Measurements from ENCODE around the gene TSPEAR.

The TSPEAR gene

DNA sequence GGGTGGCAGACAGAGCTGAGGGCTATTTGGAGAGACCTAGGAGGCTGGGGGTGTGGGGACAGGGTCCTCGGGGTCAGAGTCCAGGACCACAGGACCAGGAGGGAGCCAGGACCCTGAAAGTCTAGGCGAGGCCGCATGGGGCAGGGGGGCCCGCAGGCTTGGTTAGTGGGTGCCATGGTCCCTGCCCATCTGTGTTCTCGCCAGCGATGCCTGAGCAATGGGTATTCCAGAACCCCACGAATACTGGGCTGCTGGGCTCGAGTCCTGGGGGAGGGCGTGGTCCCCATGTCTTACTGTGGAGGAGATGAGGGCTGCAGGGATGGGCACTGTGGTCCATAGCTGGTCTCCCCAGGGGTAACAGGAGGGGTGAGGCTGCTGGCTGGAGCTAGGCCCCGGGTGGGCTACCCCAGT, 121.1 kb downstream of the TSPEAR start:
- CTCF ChIA-PET: no interaction called here

DNA sequence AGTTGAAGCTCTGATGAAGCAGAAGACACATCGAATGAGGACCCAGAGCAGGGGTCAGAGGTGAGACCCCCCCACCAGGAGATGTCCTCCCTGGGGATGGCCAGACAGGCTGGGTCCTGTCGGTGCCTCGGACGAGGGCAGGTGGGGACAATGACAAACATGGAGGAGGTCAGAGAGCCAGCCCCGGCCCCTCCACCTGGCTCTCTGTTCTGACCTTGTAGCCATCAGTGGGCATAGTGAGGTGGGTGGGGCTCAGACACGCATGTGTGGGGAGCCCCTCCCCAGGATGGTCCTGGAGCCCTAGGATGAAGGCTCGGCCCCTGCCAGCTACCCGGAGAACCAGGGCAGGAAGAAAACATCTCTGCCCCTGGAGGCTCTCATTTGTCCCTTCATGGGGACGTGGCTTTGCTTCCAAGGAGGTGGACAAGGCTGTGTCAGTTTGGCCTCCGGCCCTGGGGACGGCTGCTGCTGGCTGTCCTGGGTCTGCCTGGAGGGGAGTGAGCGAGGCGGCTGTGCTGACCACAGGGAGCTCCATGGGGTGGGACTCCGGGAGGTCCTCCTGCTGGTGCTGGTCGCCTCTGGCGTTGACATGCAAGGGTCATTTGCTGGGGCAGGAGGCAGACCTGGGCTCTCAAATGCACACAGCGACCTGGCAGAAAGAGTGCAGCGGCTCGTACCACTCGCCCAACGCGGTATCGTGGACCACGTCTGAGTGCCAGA, 121.6 kb downstream of the TSPEAR start:
- H3K27ac ChIP-seq: no peak overlapping the region
- TF ChIP-seq, protein P1, sequence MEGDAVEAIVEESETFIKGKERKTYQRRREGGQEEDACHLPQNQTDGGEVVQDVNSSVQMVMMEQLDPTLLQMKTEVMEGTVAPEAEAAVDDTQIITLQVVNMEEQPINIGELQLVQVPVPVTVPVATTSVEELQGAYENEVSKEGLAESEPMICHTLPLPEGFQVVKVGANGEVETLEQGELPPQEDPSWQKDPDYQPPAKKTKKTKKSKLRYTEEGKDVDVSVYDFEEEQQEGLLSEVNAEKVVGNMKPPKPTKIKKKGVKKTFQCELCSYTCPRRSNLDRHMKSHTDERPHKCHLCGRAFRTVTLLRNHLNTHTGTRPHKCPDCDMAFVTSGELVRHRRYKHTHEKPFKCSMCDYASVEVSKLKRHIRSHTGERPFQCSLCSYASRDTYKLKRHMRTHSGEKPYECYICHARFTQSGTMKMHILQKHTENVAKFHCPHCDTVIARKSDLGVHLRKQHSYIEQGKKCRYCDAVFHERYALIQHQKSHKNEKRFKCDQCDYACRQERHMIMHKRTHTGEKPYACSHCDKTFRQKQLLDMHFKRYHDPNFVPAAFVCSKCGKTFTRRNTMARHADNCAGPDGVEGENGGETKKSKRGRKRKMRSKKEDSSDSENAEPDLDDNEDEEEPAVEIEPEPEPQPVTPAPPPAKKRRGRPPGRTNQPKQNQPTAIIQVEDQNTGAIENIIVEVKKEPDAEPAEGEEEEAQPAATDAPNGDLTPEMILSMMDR (conservative IDR thresholded peaks at IDR 0.05; ENCODE audit: low read depth): no peak
- ChIA-PET CTCF (no interaction called here), POLR2A (ENCODE audit: low non-redundant PET) (no interaction called here)
- DNase-seq (ENCODE audit: low spot score): no peak

More for the DNA sequence above, 121.1 kb downstream of the TSPEAR start:
- no peak overlapping the region for H3K27ac ChIP-seq
- no peak for DNase-seq (ENCODE audit: low spot score)
- TF ChIP-seq, protein P1 (conservative IDR thresholded peaks at IDR 0.05; ENCODE audit: low read depth): no peak
- POLR2A ChIA-PET (ENCODE audit: low non-redundant PET): no interaction called here

DNA sequence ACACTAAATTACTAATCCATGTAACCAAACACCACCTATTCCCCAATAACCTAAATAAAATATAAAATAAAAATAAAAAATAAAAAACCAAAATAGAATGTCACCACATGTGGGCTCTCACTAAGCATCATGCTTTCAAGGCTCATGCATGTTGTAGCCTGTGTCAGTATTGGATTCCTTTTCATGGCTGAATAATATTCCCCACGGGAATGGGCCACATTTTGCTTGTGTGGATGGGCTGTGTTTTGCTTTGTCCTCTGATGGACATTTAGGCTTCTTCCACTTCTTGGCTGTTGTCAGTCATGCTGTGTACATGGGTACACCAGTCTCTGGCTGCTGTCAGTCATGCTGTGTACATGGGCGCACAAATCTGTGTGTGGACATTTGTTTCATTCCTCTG, 122.3 kb downstream of the TSPEAR start:
- H3K27ac ChIP-seq: no peak overlapping the region
- DNase-seq (ENCODE audit: low spot score): no peak
- POLR2A ChIA-PET (ENCODE audit: low non-redundant PET): no interaction called here
- TF ChIP-seq, protein P1 (conservative IDR thresholded peaks at IDR 0.05; ENCODE audit: low read depth): no peak
- CTCF ChIA-PET: no interaction called here

DNA sequence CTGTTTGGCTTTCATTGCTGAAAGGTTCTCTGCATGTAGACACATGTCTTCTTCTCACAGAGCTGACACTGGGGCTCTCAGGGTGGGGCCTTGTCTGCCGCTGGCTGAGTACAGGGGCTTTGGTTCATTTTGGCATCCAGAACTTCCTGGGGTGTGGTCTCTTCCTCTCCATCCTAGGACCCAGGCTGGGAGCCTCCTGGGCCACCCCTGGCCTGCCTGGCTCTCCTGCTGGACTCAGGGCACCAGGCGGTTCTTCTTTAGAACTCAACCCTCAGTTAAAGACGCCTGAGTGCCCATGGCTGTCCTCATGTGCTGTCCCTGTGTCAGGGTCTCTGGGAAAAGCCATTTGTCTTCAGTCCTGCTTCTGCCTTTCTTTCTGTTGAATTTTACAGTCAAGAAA, 125.5 kb downstream of the TSPEAR start:
- DNase-seq (ENCODE audit: low spot score): no peak
- TF ChIP-seq, protein P1 (conservative IDR thresholded peaks at IDR 0.05; ENCODE audit: low read depth): no peak
- CTCF ChIA-PET: no interaction called here
- no peak overlapping the region for H3K27ac ChIP-seq
- POLR2A ChIA-PET (ENCODE audit: low non-redundant PET): no interaction called here

GRCh38 chr21:44583800-44584147, 127.6 kb downstream of the TSPEAR start:
- ChIA-PET CTCF (interaction anchor here (0.9 kb wide), 1 partner anchor 32 kb away, joined by 3 read pairs; no protein-coding TSS in a partner anchor), POLR2A (ENCODE audit: low non-redundant PET) (no interaction called here)
- H3K27ac ChIP-seq: no peak overlapping the region
- TF ChIP-seq, protein P1 (conservative IDR thresholded peaks at IDR 0.05; ENCODE audit: low read depth): no peak
- DNase-seq (ENCODE audit: low spot score): no peak

- TF ChIP-seq, protein P1 (conservative IDR thresholded peaks at IDR 0.05; ENCODE audit: low read depth): no peak
- POLR2A ChIA-PET (ENCODE audit: low non-redundant PET): no interaction called here
- CTCF ChIA-PET: interaction anchor here (0.6 to 0.9 kb wide), 2 partner anchors 33 to 127 kb away, joined by 3 to 4 read pairs; no protein-coding TSS in a partner anchor
- no peak for DNase-seq (ENCODE audit: low spot score)
- H3K27ac ChIP-seq: no peak overlapping the region
Measured at GRCh38 chr21:44583089-44583799, 128.1 kb downstream of the TSPEAR start.
